Measurements from ENCODE around the gene FURIN.
"Not testable (repeated sequence)": the region's sequence is repeated elsewhere in the genome, so short reads cannot be mapped to it uniquely, and the experiment has no call there.

Gene FURIN

DNA sequence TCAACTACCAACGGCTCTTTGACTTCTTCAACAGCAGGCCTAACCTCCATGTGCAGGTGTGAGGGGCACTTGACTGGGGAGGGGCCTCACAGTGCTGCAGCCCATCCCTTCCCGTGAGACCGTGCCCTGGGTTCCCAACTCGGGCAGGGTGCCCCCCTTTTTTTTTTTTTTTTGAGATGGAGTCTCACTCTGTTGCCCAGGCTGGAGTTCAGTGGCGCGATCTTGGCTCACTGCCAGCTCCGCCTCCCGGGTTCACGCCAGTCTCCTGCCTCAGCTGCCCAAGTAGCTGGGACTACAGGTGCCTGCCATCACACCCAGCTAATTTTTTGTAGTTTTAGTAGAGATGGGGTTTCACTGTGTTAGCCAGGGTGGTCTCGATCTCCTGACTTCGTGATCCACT, 41.1 kb downstream of the FURIN start:
- H3K4me1 ChIP-seq (ENCODE audit: insufficient read depth, low read length); H3K27ac ChIP-seq (ENCODE audit: low read depth, low read length); H3K4me3 ChIP-seq (ENCODE audit: low read depth in 1 of 2, low read length in 2 of 2); H3K9me3 ChIP-seq (ENCODE audit: low read length); H3K9ac ChIP-seq (ENCODE audit: low read length); H3K27me3 ChIP-seq (ENCODE audit: control insufficient read depth in 1 of 2, insufficient read depth in 2 of 2, low read length in 2 of 2): not testable (repeated sequence)
- H3K36me3 ChIP-seq (ENCODE audit: insufficient read depth, low read length): peaks cover 92% of the 10 kb centered on the region

DNA sequence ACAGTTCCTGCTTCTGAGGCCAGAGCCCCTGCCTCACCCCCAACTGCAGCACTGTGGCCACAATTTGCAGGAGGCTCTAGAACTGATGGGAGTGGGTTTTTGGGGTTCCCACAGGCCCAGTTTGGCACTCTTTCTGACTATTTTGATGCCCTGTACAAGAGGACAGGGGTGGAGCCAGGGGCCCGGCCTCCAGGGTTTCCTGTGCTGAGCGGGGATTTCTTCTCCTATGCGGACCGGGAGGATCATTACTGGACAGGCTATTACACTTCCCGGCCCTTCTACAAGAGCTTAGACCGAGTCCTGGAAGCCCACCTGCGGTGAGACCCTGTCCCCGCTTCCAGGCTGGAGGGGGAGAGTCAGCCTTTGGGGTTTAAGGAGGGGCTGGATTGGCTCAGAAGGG, 41.6 kb downstream of the FURIN start:
- Histone ChIP-seq H3K27me3 (ENCODE audit: control insufficient read depth in 1 of 2, insufficient read depth in 2 of 2, low read length in 2 of 2) (no peaks in the 10 kb centered on the region), H3K9ac (ENCODE audit: low read length) (no peak overlapping the region), H3K9me3 (ENCODE audit: low read length) (no peaks in the 10 kb centered on the region), H3K4me3 (ENCODE audit: low read depth in 1 of 2, low read length in 2 of 2) (no peak overlapping the region), H3K4me1 (ENCODE audit: insufficient read depth, low read length) (no peaks in the 10 kb centered on the region), H3K27ac (ENCODE audit: low read depth, low read length) (no peak overlapping the region), H3K36me3 (ENCODE audit: insufficient read depth, low read length) (peaks cover 92% of the 10 kb centered on the region)

DNA sequence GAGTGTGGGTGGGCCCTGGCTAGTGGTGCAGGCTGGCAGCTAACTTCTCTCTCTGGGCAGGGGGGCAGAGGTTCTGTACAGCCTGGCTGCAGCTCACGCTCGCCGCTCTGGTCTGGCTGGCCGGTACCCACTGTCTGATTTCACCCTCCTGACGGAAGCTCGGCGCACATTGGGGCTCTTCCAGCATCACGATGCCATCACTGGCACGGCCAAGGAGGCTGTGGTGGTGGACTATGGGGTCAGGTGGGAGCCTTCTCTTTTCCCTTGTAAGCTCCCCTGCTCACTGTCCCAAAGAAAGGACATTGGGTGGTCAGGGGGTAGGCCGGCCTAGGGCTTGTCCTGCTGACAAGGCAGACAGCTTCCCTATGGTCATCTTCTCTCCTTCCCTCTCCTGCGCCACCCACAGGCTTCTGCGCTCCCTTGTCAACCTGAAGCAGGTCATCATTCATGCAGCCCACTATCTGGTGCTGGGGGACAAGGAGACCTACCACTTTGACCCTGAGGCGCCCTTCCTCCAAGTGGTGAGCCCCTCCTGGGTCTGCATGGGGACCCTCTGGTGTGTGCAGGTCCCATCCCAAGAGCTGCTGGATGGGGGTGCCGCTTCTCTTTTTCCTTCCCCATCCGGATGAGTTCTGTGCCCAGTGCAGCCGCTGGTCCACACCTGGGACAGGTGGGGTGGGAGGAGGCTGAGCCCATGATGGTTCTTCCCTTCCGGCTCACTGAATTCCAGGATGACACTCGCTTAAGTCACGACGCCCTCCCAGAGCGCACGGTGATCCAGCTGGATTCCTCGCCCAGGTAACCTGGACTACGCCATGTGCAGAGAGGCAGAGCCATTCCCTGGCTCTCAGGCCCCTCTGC, 42.3 kb downstream of the FURIN start:
- Histone ChIP-seq H3K27ac (ENCODE audit: low read depth, low read length) (no peak overlapping the region), H3K9ac (ENCODE audit: low read length) (no peak overlapping the region), H3K4me1 (ENCODE audit: insufficient read depth, low read length) (no peaks in the 10 kb centered on the region), H3K27me3 (ENCODE audit: control insufficient read depth in 1 of 2, insufficient read depth in 2 of 2, low read length in 2 of 2) (no peaks in the 10 kb centered on the region), H3K4me3 (ENCODE audit: low read depth in 1 of 2, low read length in 2 of 2) (no peak overlapping the region), H3K9me3 (ENCODE audit: low read length) (no peaks in the 10 kb centered on the region), H3K36me3 (ENCODE audit: insufficient read depth, low read length) (peaks cover 90% of the 10 kb centered on the region)

DNA sequence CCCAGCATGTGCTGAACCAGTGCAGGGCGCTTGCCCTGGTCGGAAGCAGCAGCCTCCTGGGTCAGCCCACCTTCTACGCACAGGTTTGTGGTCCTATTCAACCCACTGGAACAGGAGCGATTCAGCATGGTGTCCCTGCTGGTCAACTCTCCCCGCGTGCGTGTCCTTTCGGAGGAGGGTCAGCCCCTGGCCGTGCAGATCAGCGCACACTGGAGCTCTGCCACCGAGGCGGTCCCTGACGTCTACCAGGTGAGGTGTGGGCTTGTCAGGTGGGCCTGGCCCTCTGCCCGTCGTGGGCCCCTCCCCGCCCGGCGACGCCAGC, 42.9 kb downstream of the FURIN start:
- Histone ChIP-seq H3K27ac (ENCODE audit: low read depth, low read length) (no peak overlapping the region), H3K4me3 (ENCODE audit: low read depth in 1 of 2, low read length in 2 of 2) (no peak overlapping the region), H3K4me1 (ENCODE audit: insufficient read depth, low read length) (no peaks in the 10 kb centered on the region), H3K36me3 (ENCODE audit: insufficient read depth, low read length) (peaks cover 88% of the 10 kb centered on the region), H3K9me3 (ENCODE audit: low read length) (no peaks in the 10 kb centered on the region), H3K27me3 (ENCODE audit: control insufficient read depth in 1 of 2, insufficient read depth in 2 of 2, low read length in 2 of 2) (no peaks in the 10 kb centered on the region), H3K9ac (ENCODE audit: low read length) (no peak overlapping the region)

DNA sequence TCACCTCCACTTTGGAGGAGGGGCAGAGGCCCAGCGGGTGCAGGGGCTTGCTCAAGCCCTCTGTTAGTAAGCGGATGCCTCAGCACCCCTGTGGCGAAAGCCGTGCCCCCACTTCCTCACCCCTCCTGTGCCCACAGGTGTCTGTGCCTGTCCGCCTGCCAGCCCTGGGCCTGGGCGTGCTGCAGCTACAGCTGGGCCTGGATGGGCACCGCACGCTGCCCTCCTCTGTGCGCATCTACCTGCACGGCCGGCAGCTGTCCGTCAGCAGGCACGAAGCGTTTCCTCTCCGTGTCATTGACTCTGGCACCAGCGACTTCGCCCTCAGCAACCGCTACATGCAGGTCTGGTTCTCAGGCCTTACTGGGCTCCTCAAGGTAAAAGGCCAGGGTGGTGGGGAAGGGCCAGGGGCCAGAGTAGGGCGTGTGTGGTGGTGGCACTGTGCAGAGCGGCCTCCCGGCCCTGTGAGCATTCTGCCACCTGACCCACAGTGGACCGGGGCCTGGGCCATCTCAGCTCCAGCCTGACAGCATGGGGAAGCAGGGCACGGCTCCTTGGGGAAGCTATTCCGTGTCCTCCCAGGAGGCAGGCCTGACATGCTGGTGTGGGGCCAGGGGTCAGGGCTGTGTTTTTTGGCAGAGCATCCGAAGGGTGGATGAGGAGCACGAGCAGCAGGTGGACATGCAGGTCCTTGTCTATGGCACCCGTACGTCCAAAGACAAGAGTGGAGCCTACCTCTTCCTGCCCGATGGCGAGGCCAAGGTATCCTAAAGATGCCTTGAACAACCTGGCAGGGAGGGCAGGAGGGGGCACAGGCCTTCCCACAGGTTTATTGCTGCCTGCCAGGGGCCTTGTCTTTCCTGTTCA, 43.8 kb downstream of the FURIN start:
- H3K36me3 ChIP-seq (ENCODE audit: insufficient read depth, low read length): peaks cover 87% of the 10 kb centered on the region
- no peaks in the 10 kb centered on the region for H3K27me3 ChIP-seq (ENCODE audit: control insufficient read depth in 1 of 2, insufficient read depth in 2 of 2, low read length in 2 of 2)
- H3K9me3 ChIP-seq (ENCODE audit: low read length): no peaks in the 10 kb centered on the region
- no peak overlapping the region for H3K4me3 ChIP-seq (ENCODE audit: low read depth in 1 of 2, low read length in 2 of 2)
- no peak overlapping the region for H3K27ac ChIP-seq (ENCODE audit: low read depth, low read length)
- H3K4me1 ChIP-seq (ENCODE audit: insufficient read depth, low read length): no peaks in the 10 kb centered on the region
- H3K9ac ChIP-seq (ENCODE audit: low read length): no peak overlapping the region

DNA sequence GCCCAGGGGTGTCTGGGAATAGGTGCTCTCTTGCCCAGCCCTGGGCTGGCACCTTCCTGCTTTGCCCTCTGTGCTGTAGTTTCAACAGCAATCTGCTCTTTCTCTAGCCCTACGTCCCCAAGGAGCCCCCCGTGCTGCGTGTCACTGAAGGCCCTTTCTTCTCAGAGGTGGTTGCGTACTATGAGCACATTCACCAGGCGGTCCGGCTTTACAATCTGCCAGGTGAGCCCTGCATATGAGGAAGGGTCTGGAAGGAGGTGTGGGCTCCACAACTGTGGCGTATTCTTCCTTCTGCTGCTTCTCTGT, 44.3 kb downstream of the FURIN start:
- H3K27me3 ChIP-seq (ENCODE audit: control insufficient read depth in 1 of 2, insufficient read depth in 2 of 2, low read length in 2 of 2): no peaks in the 10 kb centered on the region
- H3K36me3 ChIP-seq (ENCODE audit: insufficient read depth, low read length): peaks cover 86% of the 10 kb centered on the region
- H3K27ac ChIP-seq (ENCODE audit: low read depth, low read length): no peak overlapping the region
- no peaks in the 10 kb centered on the region for H3K9me3 ChIP-seq (ENCODE audit: low read length)
- no peak overlapping the region for H3K4me3 ChIP-seq (ENCODE audit: low read depth in 1 of 2, low read length in 2 of 2)
- H3K4me1 ChIP-seq (ENCODE audit: insufficient read depth, low read length): no peaks in the 10 kb centered on the region
- H3K9ac ChIP-seq (ENCODE audit: low read length): no peak overlapping the region

DNA sequence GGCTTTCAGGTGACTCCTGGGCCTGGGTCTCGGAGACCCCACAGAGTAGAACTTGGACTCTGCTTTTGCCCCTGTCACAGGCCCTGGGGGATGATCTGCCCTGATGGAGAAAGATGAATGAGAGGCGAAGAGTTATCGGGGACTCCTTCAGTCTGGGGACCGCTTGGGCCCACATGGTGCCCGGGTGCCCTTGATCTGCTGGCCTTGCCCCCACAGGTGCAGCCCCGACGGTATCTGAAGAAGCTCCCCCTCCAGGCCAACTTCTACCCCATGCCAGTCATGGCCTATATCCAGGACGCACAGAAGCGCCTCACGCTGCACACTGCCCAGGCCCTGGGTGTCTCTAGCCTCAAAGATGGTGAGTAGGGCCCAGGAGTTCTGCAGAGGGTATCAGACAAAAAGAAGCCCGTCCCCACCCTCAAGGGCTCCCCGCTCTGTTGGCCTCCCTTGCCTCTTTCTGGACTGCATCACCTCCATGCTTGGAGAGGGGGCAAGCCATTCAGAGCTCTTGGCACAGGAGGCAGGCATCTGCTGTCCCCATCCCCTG, 45.1 kb downstream of the FURIN start:
- H3K9ac ChIP-seq (ENCODE audit: low read length): no peak overlapping the region
- H3K27me3 ChIP-seq (ENCODE audit: control insufficient read depth in 1 of 2, insufficient read depth in 2 of 2, low read length in 2 of 2): no peaks in the 10 kb centered on the region
- H3K9me3 ChIP-seq (ENCODE audit: low read length): no peaks in the 10 kb centered on the region
- H3K4me3 ChIP-seq (ENCODE audit: low read depth in 1 of 2, low read length in 2 of 2): no peak overlapping the region
- no peak overlapping the region for H3K27ac ChIP-seq (ENCODE audit: low read depth, low read length)
- H3K36me3 ChIP-seq (ENCODE audit: insufficient read depth, low read length): peaks cover 88% of the 10 kb centered on the region
- H3K4me1 ChIP-seq (ENCODE audit: insufficient read depth, low read length): no peaks in the 10 kb centered on the region

DNA sequence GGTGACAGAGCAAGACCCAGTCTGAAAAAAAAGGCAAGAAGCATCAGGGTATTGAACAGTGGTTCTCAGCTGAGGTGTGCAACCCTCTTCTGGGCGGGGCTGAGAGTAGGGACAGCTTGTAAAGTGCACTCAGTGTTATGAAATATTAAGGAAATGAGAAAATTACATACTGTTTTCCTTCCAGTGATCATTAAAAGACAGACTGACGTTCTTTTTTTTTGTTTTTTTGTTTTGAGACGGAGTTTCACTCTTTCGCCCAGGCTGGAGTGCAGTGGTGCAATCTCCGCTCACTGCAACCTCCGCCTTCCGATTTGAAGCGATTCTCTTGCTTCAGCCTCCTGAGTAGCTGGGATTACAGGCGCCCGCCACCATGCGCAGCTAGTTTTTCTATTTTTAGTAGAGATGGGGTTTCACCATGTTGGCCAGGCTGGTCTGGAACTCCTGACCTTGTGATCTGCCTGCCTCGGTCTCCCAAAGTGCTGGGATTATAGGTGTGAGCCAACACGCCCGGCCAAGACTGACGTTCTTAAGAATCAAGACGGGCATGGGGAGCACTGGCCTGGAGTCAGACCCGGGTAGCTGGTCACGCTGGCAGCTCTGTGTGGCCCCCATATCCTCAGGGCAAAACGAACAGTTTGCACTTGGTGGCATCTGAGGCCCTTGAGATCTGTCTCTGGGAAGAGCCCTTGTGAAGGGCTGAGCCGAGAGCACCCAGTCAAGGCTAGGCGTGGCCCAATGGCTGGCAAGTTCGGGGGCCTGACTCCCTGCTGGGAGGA, 46.1 kb downstream of the FURIN start:
- Histone ChIP-seq H3K27ac (ENCODE audit: low read depth, low read length) (no peak overlapping the region), H3K4me3 (ENCODE audit: low read depth in 1 of 2, low read length in 2 of 2) (no peak overlapping the region), H3K36me3 (ENCODE audit: insufficient read depth, low read length) (peaks cover 89% of the 10 kb centered on the region), H3K9ac (ENCODE audit: low read length) (no peak overlapping the region), H3K9me3 (ENCODE audit: low read length) (no peaks in the 10 kb centered on the region), H3K4me1 (ENCODE audit: insufficient read depth, low read length) (no peaks in the 10 kb centered on the region), H3K27me3 (ENCODE audit: control insufficient read depth in 1 of 2, insufficient read depth in 2 of 2, low read length in 2 of 2) (no peaks in the 10 kb centered on the region)

DNA sequence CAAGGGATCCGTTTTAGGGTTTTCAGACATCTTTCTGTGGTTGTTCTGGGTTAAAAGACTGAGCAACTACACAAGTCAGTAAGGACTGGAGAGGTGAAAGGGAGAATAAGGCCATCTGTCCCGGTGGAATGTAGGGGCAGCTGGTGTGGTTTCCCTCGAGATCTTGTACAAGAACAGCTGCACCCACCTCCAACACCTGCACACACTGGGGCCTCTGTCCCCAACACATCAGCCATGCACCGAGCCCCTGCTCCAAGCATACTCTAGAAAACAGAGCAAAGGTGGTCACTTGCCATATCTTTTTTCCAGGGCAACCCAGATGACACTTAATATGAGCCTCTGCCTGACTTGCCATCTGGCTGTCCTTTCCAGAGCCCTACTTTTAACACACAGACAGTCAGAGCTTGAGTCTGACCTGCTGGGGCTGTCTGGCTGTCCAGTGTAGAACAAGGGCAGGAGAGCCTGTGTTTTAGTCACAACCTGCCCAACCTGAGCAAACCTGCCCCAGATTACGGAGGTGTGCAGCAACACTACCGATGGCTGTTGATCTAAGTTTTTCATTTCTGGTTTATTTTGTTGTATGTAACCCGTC, 46.9 kb downstream of the FURIN start:
- no peaks in the 10 kb centered on the region for H3K4me1 ChIP-seq (ENCODE audit: insufficient read depth, low read length)
- no peak overlapping the region for H3K9ac ChIP-seq (ENCODE audit: low read length)
- H3K27me3 ChIP-seq (ENCODE audit: control insufficient read depth in 1 of 2, insufficient read depth in 2 of 2, low read length in 2 of 2): no peaks in the 10 kb centered on the region
- no peak overlapping the region for H3K27ac ChIP-seq (ENCODE audit: low read depth, low read length)
- H3K9me3 ChIP-seq (ENCODE audit: low read length): no peaks in the 10 kb centered on the region
- H3K36me3 ChIP-seq (ENCODE audit: insufficient read depth, low read length): peaks cover 89% of the 10 kb centered on the region
- H3K4me3 ChIP-seq (ENCODE audit: low read depth in 1 of 2, low read length in 2 of 2): no peak overlapping the region

DNA sequence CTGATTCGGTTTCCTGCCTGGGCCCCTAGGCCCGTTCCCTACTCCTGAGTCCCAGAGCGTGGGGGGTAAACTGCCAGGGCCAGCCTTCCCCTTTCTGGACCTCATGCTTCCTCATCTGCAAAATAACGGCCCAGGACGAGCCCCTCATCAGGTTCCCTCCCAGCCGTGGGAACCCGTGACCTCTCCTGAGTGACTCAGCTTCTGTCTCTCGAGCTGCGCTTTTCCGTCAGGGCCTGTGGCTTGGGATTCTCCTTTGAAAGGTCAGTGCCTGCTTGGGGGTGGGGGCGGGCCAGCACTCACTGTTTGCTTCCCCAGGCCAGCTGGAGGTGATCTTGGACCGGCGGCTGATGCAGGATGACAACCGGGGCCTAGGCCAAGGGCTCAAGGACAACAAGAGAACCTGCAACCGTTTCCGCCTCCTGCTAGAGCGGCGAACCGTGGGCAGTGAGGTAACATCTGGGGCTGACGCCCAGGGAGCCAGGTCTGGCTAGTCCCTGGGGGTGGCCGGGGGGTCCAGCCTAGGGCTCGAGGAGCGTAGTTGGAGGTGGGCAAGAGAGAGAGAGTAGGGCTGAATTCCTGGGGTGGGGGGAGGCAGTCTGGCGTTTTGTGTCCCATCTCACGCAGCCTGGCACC, 47.5 kb downstream of the FURIN start:
- Histone ChIP-seq H3K27ac (ENCODE audit: low read depth, low read length) (no peak overlapping the region), H3K9me3 (ENCODE audit: low read length) (no peaks in the 10 kb centered on the region), H3K4me3 (ENCODE audit: low read depth in 1 of 2, low read length in 2 of 2) (no peak overlapping the region), H3K4me1 (ENCODE audit: insufficient read depth, low read length) (no peaks in the 10 kb centered on the region), H3K27me3 (ENCODE audit: control insufficient read depth in 1 of 2, insufficient read depth in 2 of 2, low read length in 2 of 2) (no peaks in the 10 kb centered on the region), H3K36me3 (ENCODE audit: insufficient read depth, low read length) (peaks cover 89% of the 10 kb centered on the region), H3K9ac (ENCODE audit: low read length) (no peak overlapping the region)

Measured in muscle layer of colon (tissue), 2 donors.